GM13977 (cell line): ENCODE results near the gene SPAG9.

Source experiments
- DNase-seq: peaks from one replicate; pipeline ENCODE4 v3.0.0; 2012; ENCODE audit warnings: low spot score
- CTCF ChIP-seq: IDR thresholded peaks from 2 replicates; pipeline ENCODE4 v1.5.1; 2012; ENCODE audit warnings: mild to moderate bottlenecking, control low read depth; ENCODE audit not compliant: insufficient read depth; ENCODE audit errors: extremely low read depth, missing control alignments
- in situ Hi-C: fragments of 300-500 bp; cut with MboI; formaldehyde crosslinking; loops from one replicate; pipeline ENCODE4 v1.12.0; 2022; ENCODE audit warnings: low sequenced_read_pairs, low pct_unique_long_range_greater_than_20kb, mixed read lengths, inconsistent platforms; ENCODE audit not compliant: unreplicated experiment

The SPAG9 gene

GRCh38 chr17:51000835-51001638 is 119.6 kb downstream of the SPAG9 start:
- in situ Hi-C loops: loop anchor here (10.0 kb wide), 2 partner anchors 64 to 154 kb away; partner anchors contain the start of gene NME1
- TF ChIP-seq CTCF: peak; percentile 58
- DNase-seq: peak; percentile 56

GRCh38 chr17:50995668-50996067 is 125.0 kb downstream of the SPAG9 start:
- TF ChIP-seq CTCF: no peak
- DNase-seq: no peak
- in situ Hi-C loops: no loop called here

GRCh38 chr17:50993544-50993943 is 127.1 kb downstream of the SPAG9 start:
- no peak for DNase-seq
- no peak for TF ChIP-seq CTCF
- in situ Hi-C loops: no loop called here

- no peak for TF ChIP-seq CTCF
- DNase-seq: no peak
- in situ Hi-C loops: no loop called here
These were observed 131.5 kb downstream of the SPAG9 start for GRCh38 chr17:50989149-50989548.

GRCh38 chr17:50988427-50988826 is 132.2 kb downstream of the SPAG9 start:
- TF ChIP-seq CTCF: no peak
- no peak for DNase-seq
- in situ Hi-C loops: no loop called here

DNA sequence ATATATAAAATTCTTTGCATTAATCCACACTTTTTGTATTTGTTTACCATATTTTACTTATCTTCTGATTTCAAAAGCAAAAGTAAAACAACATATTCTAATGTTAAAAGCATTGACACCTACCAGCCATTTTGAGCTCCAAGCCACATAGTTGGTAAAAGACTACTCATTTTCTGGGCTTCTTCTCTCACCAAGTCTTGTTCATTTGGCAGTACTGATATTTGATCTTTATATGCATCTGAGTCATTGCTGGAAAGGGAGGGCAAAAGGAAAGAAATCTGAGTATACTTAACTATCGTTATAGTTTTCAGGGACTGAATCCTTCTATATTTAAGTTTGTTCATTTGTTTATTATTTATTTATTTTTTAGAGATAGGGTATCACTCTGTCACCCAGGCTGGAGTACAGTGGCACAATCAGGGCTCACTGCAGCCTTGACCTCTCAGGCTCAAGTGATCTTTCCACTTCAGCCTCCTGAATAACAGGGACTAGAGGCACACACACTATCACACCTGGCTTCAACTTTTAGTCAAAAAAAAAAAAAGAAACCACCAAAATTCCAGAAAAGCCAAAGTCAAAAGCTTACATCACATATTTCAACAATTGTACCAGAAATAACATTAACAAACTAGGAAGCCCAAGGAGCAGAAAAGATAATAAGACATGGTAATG is 133.5 kb downstream of the SPAG9 start:
- no peak for TF ChIP-seq CTCF
- DNase-seq: no peak
- in situ Hi-C loops: no loop called here
